ENCODE measurements around the gene KNTC1. TPM values are rescaled to one million over a fixed set of nuclear protein-coding genes. Genes with fewer than 3 reads are reported as not detected.

Gene KNTC1
- total and polyA plus RNA-seq, 4 donors, result 4.0 to 34.0 (median 10.9) TPM

DNA sequence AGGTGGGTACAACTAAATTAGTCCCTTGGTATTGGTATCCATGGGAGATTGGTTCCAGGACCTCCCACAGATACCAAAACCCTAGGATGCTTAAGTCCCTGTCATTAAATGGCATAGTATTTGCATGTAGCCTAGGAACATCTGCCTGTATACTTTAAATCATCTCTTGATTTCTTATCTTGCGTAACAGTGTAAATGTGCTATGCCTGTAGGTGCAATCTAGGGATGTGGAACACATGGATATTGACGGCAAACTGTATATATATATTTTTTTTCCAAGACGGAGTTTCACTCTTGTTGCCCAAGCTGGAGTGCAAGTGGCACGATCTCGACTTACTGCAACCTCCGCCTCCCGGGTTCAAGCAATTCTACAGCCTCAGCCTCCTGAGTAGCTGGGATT, 1.5 kb downstream of the KNTC1 start:
- H3K27me3 ChIP-seq (ENCODE audit: control insufficient read depth in 3 of 3, insufficient read depth in 3 of 3, low read length in 2 of 3), result no peaks in the 10 kb centered on the region
- no peak overlapping the region for H3K4me3 ChIP-seq
- peaks cover 0 to 14% (median 2%) of the 10 kb centered on the region in 4 donors for H3K36me3 ChIP-seq (ENCODE audit: control insufficient read depth in 4 of 4, insufficient read depth in 4 of 4, low read length in 4 of 4)
- H3K4me1 ChIP-seq (ENCODE audit: control insufficient read depth in 5 of 5, insufficient read depth in 5 of 5, low read length in 5 of 5), result peaks cover 3 to 28% (median 8%) of the 10 kb centered on the region in 5 donors
- DNase-seq (no peak), ATAC-seq (ENCODE audit: insufficient read depth, low FRiP score) (no peak)
- H3K9me3 ChIP-seq (ENCODE audit: control insufficient read depth in 4 of 4, insufficient read depth in 3 of 4, low read length in 3 of 4), result peaks cover 0 to 2% (median 0%) of the 10 kb centered on the region in 4 donors
- WGBS, 2 donors, result 93 to 96% methylated on average over 7 of the region's 7 CpGs
- no peak for TF ChIP-seq CTCF (IDR thresholded peaks at IDR 0.05; ENCODE audit: control extremely low read depth, extremely low read depth)
- H3K9ac ChIP-seq (ENCODE audit: insufficient read depth in 1 of 2, low read length in 2 of 2), result no peak overlapping the region
- H3K27ac ChIP-seq (ENCODE audit: low read depth in 1 of 2, low read length in 1 of 2), result no peak overlapping the region

- no peak for TF ChIP-seq CTCF (IDR thresholded peaks at IDR 0.05; ENCODE audit: control extremely low read depth, extremely low read depth)
- 94% methylated on average over 6 of the region's 6 CpGs for WGBS, 2 donors
- no peak for ATAC-seq (ENCODE audit: insufficient read depth, low FRiP score)
These were observed 1.9 kb downstream of the KNTC1 start for GRCh38 chr12:122528992-122529391.

DNA sequence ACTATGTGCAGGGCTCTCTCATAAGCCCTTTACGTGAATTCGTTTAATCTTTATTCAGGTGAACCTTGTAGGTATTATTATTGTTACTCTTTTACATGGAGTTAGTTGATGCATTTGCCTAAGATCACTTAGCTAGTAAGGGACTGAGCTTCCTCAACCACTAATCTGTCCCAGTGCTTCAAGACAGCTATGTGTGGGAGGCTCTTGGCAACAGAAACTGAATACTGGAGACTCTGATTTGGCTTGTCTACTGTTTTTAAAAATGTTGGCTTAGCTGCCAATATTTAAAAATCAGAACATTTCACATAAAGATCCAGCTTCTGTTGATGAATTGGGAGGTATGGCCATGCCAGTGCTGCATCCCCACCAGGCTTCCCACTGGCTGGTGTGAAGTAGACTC, 6.8 kb downstream of the KNTC1 start:
- 95 to 96% methylated on average over 2 of the region's 2 CpGs for WGBS, 2 donors
- DNase-seq, result no peak

More at GRCh38 chr12:122528992-122529391, 1.9 kb downstream of the KNTC1 start:
- Histone ChIP-seq H3K36me3 (ENCODE audit: control insufficient read depth in 4 of 4, insufficient read depth in 4 of 4, low read length in 4 of 4) (peaks cover 0 to 14% (median 2%) of the 10 kb centered on the region in 4 donors), H3K9ac (ENCODE audit: insufficient read depth in 1 of 2, low read length in 2 of 2) (no peak overlapping the region), H3K4me3 (no peak overlapping the region), H3K27ac (ENCODE audit: low read depth in 1 of 2, low read length in 1 of 2) (no peak overlapping the region), H3K4me1 (ENCODE audit: control insufficient read depth in 5 of 5, insufficient read depth in 5 of 5, low read length in 5 of 5) (peaks cover 3 to 24% (median 6%) of the 10 kb centered on the region in 5 donors), H3K9me3 (ENCODE audit: control insufficient read depth in 4 of 4, insufficient read depth in 3 of 4, low read length in 3 of 4) (peaks cover 0 to 2% (median 0%) of the 10 kb centered on the region in 4 donors), H3K27me3 (ENCODE audit: control insufficient read depth in 3 of 3, insufficient read depth in 3 of 3, low read length in 2 of 3) (no peaks in the 10 kb centered on the region)
- no peak for DNase-seq

More for the DNA sequence above, 6.8 kb downstream of the KNTC1 start:
- no peak for ATAC-seq (ENCODE audit: insufficient read depth, low FRiP score)
- Histone ChIP-seq H3K36me3 (ENCODE audit: control insufficient read depth in 4 of 4, insufficient read depth in 4 of 4, low read length in 4 of 4) (peaks cover 0 to 16% (median 1%) of the 10 kb centered on the region in 4 donors), H3K27ac (ENCODE audit: low read depth in 1 of 2, low read length in 1 of 2) (no peak overlapping the region), H3K9ac (ENCODE audit: insufficient read depth in 1 of 2, low read length in 2 of 2) (no peak overlapping the region), H3K27me3 (ENCODE audit: control insufficient read depth in 3 of 3, insufficient read depth in 3 of 3, low read length in 2 of 3) (no peaks in the 10 kb centered on the region), H3K9me3 (ENCODE audit: control insufficient read depth in 4 of 4, insufficient read depth in 3 of 4, low read length in 3 of 4) (no peaks in the 10 kb centered on the region), H3K4me1 (ENCODE audit: control insufficient read depth in 5 of 5, insufficient read depth in 5 of 5, low read length in 5 of 5) (no peaks in the 10 kb centered on the region), H3K4me3 (no peak overlapping the region)
- no peak for TF ChIP-seq CTCF (IDR thresholded peaks at IDR 0.05; ENCODE audit: control extremely low read depth, extremely low read depth)
